BLaER1 treated with 17β-estradiol and CSF1 and Interleukin-3, amounts not matched to agents 10 nM and 100 nM (cell line): ENCODE measurements around the gene EXOSC7.

Source experiments
- H3K27ac ChIP-seq, 11 experiments: shearing (Covaris generic); formaldehyde crosslinking; 2 replicates each; pipeline ENCODE4 v1.8.1; 2022
- H3K27me3 ChIP-seq, 11 experiments: shearing (Covaris generic); formaldehyde crosslinking; 2 replicates each; pipeline ENCODE4 v1.8.1; 2022
- H3K36me3 ChIP-seq, 11 experiments: shearing (Covaris generic); formaldehyde crosslinking; 2 replicates each; pipeline ENCODE4 v1.8.1; 2022
- H3K4me1 ChIP-seq, 10 experiments: shearing (Covaris generic); formaldehyde crosslinking; 2 replicates each; pipeline ENCODE4 v1.8.1; 2022
- H3K4me2 ChIP-seq, 11 experiments: shearing (Covaris generic); formaldehyde crosslinking; 2 replicates each; pipeline ENCODE4 v1.8.1; 2022
- H3K4me3 ChIP-seq, 10 experiments: shearing (Covaris generic); formaldehyde crosslinking; 2 replicates each; pipeline ENCODE4 v1.8.1; 2022
- H3K9ac ChIP-seq, 11 experiments: shearing (Covaris generic); formaldehyde crosslinking; 2 replicates each; pipeline ENCODE4 v1.8.1; 2022
- H3K9me3 ChIP-seq, 11 experiments: shearing (Covaris generic); formaldehyde crosslinking; replicated peaks in 1 of 11; 2 replicates each; pipeline ENCODE4 v1.8.1; 2022
- H4K20me1 ChIP-seq, 11 experiments: shearing (Covaris generic); formaldehyde crosslinking; 2 replicates each; pipeline ENCODE4 v1.8.1; 2022
- Cebpa-rat ChIP-seq, 11 experiments: shearing (Covaris generic); IDR thresholded peaks; 2 replicates each; pipeline ENCODE4 v1.8.1; 2022

EXOSC7 gene

DNA sequence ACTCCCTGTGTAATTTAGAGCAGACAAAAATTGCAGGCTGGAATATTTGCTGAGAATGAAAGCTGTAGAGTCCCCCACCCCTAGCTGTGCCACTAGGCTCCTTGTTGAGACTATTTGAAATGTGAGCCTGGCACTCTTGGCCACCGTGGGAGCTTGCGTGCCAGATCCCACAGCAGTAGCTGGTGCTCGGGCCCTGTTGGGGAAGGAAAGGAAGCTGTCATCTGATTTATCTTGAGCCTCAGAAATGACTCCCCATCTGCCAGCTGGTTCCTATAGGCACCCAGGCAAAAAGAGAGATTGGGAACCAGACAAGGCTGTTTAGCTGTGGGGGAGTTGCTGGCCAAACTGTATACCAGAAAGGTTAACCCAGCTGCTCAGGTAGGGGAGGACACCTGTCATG is 26.7 kb downstream of the EXOSC7 start:
- H3K27me3 ChIP-seq = no peaks in the 10 kb centered on the region
- peaks cover 91 to 96% (median 93%) of the 10 kb centered on the region in 11 experiments for H3K36me3 ChIP-seq
- no peak overlapping the region for H3K4me2 ChIP-seq
- no peak overlapping the region for H3K27ac ChIP-seq
- TF ChIP-seq Cebpa-rat (IDR thresholded peaks at IDR 0.05) = no peak
- H3K4me1 ChIP-seq = peaks cover 0 to 9% (median 2%) of the 10 kb centered on the region in 10 experiments; a peak in 6 of 20 replicates
- H4K20me1 ChIP-seq = peaks cover 0 to 13% (median 0%) of the 10 kb centered on the region in 11 experiments; a peak in 4 of 22 replicates
- H3K9me3 ChIP-seq = peaks cover 0 to 26% (median 17%) of the 10 kb centered on the region in 11 experiments; a peak in 19 of 22 replicates
- H3K4me3 ChIP-seq = no peak overlapping the region
- H3K9ac ChIP-seq = no peak overlapping the region

DNA sequence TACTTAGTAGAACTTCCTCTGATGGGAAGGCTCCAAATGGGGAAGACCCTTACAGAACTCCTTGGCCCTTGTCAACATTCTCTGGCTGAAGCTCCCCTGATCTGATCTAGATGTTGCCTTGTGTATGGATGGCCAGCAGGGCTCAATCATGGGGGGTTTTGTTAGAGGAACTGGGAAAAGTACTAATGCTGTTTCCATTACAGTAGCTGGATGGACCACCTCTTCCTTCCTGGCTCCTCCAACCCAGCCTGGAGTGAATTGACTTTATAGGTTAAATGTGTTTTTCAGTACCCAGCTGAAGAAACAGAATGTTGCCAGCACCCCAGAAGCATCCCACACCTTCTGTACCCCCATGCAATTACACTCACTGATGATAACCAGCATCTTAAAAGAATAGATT is 27.4 kb downstream of the EXOSC7 start:
- Histone ChIP-seq H3K27me3 (no peaks in the 10 kb centered on the region), H4K20me1 (peaks cover 0 to 9% (median 0%) of the 10 kb centered on the region in 11 experiments; a peak in 4 of 22 replicates), H3K4me2 (no peak overlapping the region), H3K4me3 (no peak overlapping the region), H3K9ac (no peak overlapping the region), H3K36me3 (peaks cover 91 to 96% (median 93%) of the 10 kb centered on the region in 11 experiments), H3K4me1 (peaks cover 0 to 9% (median 2%) of the 10 kb centered on the region in 10 experiments; a peak in 6 of 20 replicates), H3K9me3 (peaks cover 0 to 26% (median 17%) of the 10 kb centered on the region in 11 experiments; a peak in 19 of 22 replicates), H3K27ac (no peak overlapping the region)
- no peak for TF ChIP-seq Cebpa-rat (IDR thresholded peaks at IDR 0.05)

DNA sequence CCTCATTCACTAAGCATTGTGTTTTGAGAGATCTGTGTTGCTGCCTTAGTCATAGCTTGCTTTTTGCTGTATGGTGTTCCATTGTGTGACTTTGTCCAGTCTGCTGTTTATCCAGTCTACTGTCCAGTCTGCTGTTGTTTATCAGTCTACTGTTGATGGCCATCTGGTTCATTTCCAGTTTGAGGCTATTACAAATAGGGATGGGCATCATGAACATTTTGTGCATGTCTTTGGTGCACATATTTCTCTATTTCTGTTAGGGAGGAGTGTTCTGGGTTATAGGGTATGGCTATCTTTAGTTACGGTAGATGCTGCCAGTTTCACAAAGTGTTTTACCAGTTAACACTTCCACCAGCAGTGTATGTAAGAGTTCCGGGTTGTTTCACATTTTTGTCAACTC is 27.8 kb downstream of the EXOSC7 start:
- no peak overlapping the region for H3K27ac ChIP-seq
- no peak for TF ChIP-seq Cebpa-rat (IDR thresholded peaks at IDR 0.05)
- no peak overlapping the region for H3K9ac ChIP-seq
- H3K4me3 ChIP-seq = no peak overlapping the region
- H3K27me3 ChIP-seq = no peaks in the 10 kb centered on the region
- no peak overlapping the region for H3K4me2 ChIP-seq
- peaks cover 0 to 9% (median 2%) of the 10 kb centered on the region in 10 experiments; a peak in 6 of 20 replicates for H3K4me1 ChIP-seq
- H3K36me3 ChIP-seq = peaks cover 91 to 96% (median 93%) of the 10 kb centered on the region in 11 experiments
- peaks cover 0 to 9% (median 0%) of the 10 kb centered on the region in 11 experiments; a peak in 4 of 22 replicates for H4K20me1 ChIP-seq
- H3K9me3 ChIP-seq = peaks cover 0 to 26% (median 17%) of the 10 kb centered on the region in 11 experiments; a peak in 19 of 22 replicates

DNA sequence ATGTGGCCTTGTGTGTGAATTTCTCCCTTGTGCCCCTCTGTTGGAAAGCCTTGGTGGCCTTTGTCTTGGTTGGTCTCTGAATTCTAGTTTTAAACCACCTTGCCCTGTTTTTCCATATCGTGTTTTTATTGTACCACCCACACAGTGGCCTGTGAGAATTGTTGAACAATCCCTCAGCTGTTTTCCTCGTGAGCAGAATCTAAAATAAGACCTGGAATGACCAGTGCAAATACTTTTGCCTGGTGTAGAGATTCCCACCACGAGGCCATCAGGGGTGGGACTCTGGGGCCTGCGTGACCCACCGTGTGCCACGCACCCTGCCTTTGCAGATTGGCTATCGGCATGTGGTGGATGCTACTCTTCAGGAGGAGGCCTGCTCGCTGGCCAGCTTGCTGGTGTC is 31.0 kb downstream of the EXOSC7 start:
- peaks cover 0 to 26% (median 17%) of the 10 kb centered on the region in 11 experiments; a peak in 19 of 22 replicates for H3K9me3 ChIP-seq
- TF ChIP-seq Cebpa-rat (IDR thresholded peaks at IDR 0.05) = no peak
- no peaks in the 10 kb centered on the region for H3K27me3 ChIP-seq
- peaks cover 68 to 95% (median 89%) of the 10 kb centered on the region in 11 experiments for H3K36me3 ChIP-seq
- no peaks in the 10 kb centered on the region; a peak in 2 of 22 replicates for H4K20me1 ChIP-seq
- no peak overlapping the region for H3K9ac ChIP-seq
- no peak overlapping the region for H3K27ac ChIP-seq
- no peak overlapping the region for H3K4me2 ChIP-seq
- H3K4me1 ChIP-seq = peaks cover 9 to 28% (median 21%) of the 10 kb centered on the region in 10 experiments
- no peak overlapping the region for H3K4me3 ChIP-seq

DNA sequence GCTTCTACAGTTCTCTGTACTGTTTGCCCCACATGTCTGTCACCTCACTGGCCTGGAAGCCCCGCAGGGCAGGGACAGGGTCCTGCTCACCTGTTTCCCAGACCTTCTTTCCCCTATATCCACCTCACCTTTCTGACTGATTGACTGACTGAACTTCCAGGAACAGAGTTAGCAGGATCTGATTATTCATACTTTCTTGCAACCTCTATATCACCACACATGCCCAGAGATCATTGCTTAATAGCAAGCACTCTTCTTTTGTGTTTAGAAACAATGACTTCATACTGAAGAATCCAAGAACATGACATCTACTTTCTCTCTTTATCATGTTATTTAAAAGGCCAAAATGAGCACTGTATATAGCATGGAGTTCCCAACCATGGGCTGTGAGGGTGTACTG is 32.1 kb downstream of the EXOSC7 start:
- Histone ChIP-seq H3K9ac (no peak overlapping the region), H3K9me3 (peaks cover 0 to 26% (median 17%) of the 10 kb centered on the region in 11 experiments; a peak in 19 of 22 replicates), H3K4me3 (no peak overlapping the region), H3K4me1 (peaks cover 14 to 38% (median 29%) of the 10 kb centered on the region in 10 experiments), H3K27ac (no peak overlapping the region), H3K27me3 (no peaks in the 10 kb centered on the region), H3K36me3 (peaks cover 58 to 95% (median 89%) of the 10 kb centered on the region in 11 experiments), H4K20me1 (no peaks in the 10 kb centered on the region; a peak in 1 of 22 replicates), H3K4me2 (no peak overlapping the region)
- TF ChIP-seq Cebpa-rat (IDR thresholded peaks at IDR 0.05) = no peak

DNA sequence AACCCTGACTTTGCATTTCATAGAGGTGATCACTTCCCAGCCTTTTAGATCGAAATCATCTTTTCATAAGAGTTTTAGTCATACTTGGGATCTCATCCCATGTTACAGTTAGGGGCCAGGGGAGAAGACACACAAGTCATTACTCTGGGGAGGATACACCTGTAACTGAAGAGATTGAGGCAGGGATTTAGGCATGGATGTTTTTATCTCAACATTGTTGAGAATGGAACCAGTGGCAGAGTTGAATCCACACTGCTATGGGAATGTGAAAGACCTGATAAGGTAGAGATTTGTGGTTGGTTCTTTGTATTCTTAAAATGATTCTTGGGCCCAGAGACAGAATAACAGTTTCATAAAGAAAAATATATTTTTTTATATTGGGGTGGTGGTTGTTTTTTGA is 33.8 kb downstream of the EXOSC7 start:
- Histone ChIP-seq H3K4me1 (peaks cover 14 to 41% (median 29%) of the 10 kb centered on the region in 10 experiments), H3K9ac (no peak overlapping the region), H3K27ac (no peak overlapping the region), H3K27me3 (no peaks in the 10 kb centered on the region), H4K20me1 (no peaks in the 10 kb centered on the region), H3K4me2 (0 out of 22 replicates have a peak overlapping the region, but pooled peaks of 1 of the 11 experiments have one; percentile 83), H3K9me3 (peaks cover 0 to 8% (median 5%) of the 10 kb centered on the region in 11 experiments; a peak in 15 of 22 replicates), H3K36me3 (peaks cover 48 to 95% (median 89%) of the 10 kb centered on the region in 11 experiments), H3K4me3 (no peak overlapping the region)
- TF ChIP-seq Cebpa-rat (IDR thresholded peaks at IDR 0.05) = no peak

DNA sequence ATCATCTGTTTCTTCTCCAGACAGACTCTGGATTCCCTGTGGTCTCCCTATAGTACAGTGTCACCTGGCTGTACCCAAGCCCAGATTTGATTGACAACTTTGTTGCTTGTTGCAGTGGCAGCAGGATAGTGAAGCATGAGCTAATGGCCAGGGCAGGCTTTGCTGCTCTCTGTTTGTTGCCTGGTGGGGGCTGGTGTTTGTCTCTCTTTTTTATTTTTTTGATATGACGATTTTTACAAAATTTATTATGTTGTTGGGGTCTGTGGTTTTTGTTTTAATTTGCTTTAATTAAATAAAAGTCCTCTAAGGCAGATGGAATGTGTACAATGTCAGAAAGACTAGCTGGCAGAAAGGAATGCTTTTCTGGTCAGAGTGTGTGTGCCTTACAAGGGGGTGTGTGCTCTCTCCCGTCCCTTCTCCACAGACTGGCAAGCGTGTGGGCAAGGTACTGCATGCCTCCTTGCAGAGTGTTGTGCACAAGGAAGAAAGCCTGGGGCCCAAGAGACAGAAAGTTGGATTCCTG is 34.8 kb downstream of the EXOSC7 start:
- no peak for TF ChIP-seq Cebpa-rat (IDR thresholded peaks at IDR 0.05)
- H4K20me1 ChIP-seq = no peaks in the 10 kb centered on the region
- no peaks in the 10 kb centered on the region for H3K27me3 ChIP-seq
- no peaks in the 10 kb centered on the region; a peak in 1 of 22 replicates for H3K9me3 ChIP-seq
- H3K36me3 ChIP-seq = peaks cover 47 to 95% (median 88%) of the 10 kb centered on the region in 11 experiments
- H3K4me3 ChIP-seq = no peak overlapping the region
- H3K4me1 ChIP-seq = peaks cover 14 to 41% (median 23%) of the 10 kb centered on the region in 10 experiments
- peak overlapping the region in 3 of 11 experiments; percentile 57 to 69 (median 67); a peak in 4 of 22 replicates for H3K9ac ChIP-seq
- H3K27ac ChIP-seq = peak overlapping the region in 6 of 11 experiments; percentile 43 to 83 (median 76); a peak in 11 of 22 replicates
- peak overlapping the region in 6 of 11 experiments; percentile 38 to 95 (median 68); a peak in 12 of 22 replicates for H3K4me2 ChIP-seq

DNA sequence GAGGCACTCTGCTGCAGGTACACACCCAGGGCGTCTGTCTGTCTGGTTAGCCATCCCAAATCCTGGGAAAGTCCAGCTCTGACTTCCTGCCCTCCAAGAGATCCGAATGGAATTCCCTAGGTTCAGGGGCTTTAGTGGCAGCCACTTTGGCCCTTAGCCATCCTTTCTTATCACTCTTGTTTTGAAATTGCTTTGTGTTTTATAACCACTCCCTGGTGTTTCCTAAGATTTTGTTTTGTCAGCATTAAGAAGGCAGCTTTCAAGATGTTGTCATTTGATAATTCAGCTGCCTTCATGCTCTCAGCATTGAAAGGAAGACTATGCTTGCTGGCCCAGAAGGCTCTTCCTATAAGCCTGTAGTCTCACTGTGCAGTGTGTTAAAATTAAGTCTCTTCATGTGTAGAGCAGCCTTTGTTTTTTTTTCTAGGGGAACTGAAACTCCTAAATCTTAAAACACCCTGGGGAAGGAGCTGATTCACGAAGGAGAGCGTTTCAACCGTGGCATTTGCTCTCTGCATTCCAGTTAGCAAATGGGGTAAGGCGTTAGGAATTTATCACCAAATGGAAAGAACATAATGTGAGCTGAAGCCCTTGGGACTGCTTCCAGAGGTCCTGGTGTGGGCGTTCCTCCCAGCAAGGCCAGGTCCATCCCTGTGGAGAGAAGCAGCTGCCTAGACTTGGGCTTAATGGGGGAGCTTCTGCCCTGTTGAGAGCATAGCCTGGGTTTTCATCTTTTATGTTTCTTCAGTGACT is 35.9 kb downstream of the EXOSC7 start:
- Histone ChIP-seq H3K4me1 (peaks cover 14 to 41% (median 22%) of the 10 kb centered on the region in 10 experiments), H3K9me3 (no peaks in the 10 kb centered on the region), H3K27me3 (no peaks in the 10 kb centered on the region), H4K20me1 (no peaks in the 10 kb centered on the region), H3K27ac (peak overlapping the region in 10 of 11 experiments; percentile 11 to 83 (median 62); a peak in 18 of 22 replicates), H3K4me2 (peak overlapping the region; percentile 29 to 95 (median 48); a peak in 21 of 22 replicates), H3K36me3 (peaks cover 52 to 98% (median 90%) of the 10 kb centered on the region in 11 experiments), H3K9ac (peak overlapping the region in 7 of 11 experiments; percentile 31 to 69 (median 57); a peak in 14 of 22 replicates), H3K4me3 (no peak overlapping the region)
- TF ChIP-seq Cebpa-rat (IDR thresholded peaks at IDR 0.05) = no peak
